ENCODE data around the gene NAA30.

The NAA30 gene

DNA sequence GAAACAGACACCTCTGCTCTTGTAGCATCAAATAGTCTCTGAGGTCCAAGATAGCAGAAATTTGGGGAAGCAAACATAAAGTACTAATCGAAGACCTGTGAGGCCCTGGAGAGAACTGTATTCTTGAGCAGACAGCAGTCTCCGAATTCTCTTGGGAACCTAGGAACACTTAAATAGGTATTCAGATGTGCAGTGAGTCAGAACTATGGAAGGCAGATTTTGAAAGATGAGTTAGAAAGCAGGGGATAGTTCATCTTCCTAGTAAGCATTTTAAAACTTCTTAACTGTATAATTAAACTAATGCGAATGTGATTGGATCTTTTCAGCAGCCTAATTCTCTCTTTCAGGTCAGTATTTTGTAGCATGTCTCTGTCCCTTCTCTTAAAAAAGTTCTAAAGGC lies 30.6 kb downstream of the NAA30 start:
- Histone ChIP-seq H3K27me3 (ENCODE audit: insufficient read depth, poor library complexity, severe bottlenecking) (no peaks in the 10 kb centered on the region), H3K4me3 (replicated peaks; ENCODE audit: insufficient read depth, low read length) (no peak overlapping the region), H3K27ac (replicated peaks) (no peak overlapping the region)
- no peak for DNase-seq (ENCODE audit: low read depth in 1 of 2, low spot score in 1 of 2)
- TF ChIP-seq POLR2AphosphoS5 (IDR thresholded peaks at IDR 0.05; ENCODE audit: low read depth) (no peak), SPI1 (IDR thresholded peaks at IDR 0.05; ENCODE audit: borderline replicate concordance, low read depth) (no peak), GABPA (IDR thresholded peaks at IDR 0.05; ENCODE audit: low read depth) (no peak), REST (IDR thresholded peaks at IDR 0.05; ENCODE audit: insufficient replicate concordance, low read depth) (no peak)
- TF ChIP-seq, protein P1, sequence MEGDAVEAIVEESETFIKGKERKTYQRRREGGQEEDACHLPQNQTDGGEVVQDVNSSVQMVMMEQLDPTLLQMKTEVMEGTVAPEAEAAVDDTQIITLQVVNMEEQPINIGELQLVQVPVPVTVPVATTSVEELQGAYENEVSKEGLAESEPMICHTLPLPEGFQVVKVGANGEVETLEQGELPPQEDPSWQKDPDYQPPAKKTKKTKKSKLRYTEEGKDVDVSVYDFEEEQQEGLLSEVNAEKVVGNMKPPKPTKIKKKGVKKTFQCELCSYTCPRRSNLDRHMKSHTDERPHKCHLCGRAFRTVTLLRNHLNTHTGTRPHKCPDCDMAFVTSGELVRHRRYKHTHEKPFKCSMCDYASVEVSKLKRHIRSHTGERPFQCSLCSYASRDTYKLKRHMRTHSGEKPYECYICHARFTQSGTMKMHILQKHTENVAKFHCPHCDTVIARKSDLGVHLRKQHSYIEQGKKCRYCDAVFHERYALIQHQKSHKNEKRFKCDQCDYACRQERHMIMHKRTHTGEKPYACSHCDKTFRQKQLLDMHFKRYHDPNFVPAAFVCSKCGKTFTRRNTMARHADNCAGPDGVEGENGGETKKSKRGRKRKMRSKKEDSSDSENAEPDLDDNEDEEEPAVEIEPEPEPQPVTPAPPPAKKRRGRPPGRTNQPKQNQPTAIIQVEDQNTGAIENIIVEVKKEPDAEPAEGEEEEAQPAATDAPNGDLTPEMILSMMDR (IDR thresholded peaks at IDR 0.05; ENCODE audit: insufficient read depth, low read length) = no peak

DNA sequence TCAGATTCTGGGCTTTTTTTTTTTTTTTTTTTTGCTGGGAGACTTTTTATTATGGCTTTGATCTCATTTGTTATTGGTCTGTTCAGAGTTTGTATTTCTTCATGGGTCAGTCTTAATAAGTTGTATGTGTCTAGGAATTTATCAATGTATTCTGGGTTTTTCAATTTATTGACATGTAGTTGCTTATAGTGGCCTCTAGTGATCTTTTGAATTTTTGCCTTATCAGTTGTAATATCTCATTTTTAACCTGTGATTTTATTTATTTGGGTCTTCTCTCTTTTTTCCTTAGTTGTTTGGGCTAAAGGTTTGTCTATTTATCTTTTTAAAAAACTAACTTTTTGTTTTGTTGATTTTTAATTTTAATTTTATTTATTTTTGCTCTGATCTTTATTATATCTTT lies 45.5 kb downstream of the NAA30 start:
- Histone ChIP-seq H3K4me3 (replicated peaks; ENCODE audit: insufficient read depth, low read length) (no peak overlapping the region), H3K27me3 (ENCODE audit: insufficient read depth, poor library complexity, severe bottlenecking) (no peaks in the 10 kb centered on the region), H3K27ac (replicated peaks) (no peak overlapping the region)
- TF ChIP-seq GABPA (IDR thresholded peaks at IDR 0.05; ENCODE audit: low read depth) = no peak
- no peak for TF ChIP-seq REST (IDR thresholded peaks at IDR 0.05; ENCODE audit: insufficient replicate concordance, low read depth)
- DNase-seq (ENCODE audit: low read depth in 1 of 2, low spot score in 1 of 2) = no peak

- Histone ChIP-seq H3K4me3 (replicated peaks; ENCODE audit: insufficient read depth, low read length) (no peak overlapping the region), H3K27me3 (ENCODE audit: insufficient read depth, poor library complexity, severe bottlenecking) (no peaks in the 10 kb centered on the region), H3K27ac (replicated peaks) (no peak overlapping the region)
- TF ChIP-seq POLR2AphosphoS5 (IDR thresholded peaks at IDR 0.05; ENCODE audit: low read depth) (no peak), GABPA (IDR thresholded peaks at IDR 0.05; ENCODE audit: low read depth) (no peak), REST (IDR thresholded peaks at IDR 0.05; ENCODE audit: insufficient replicate concordance, low read depth) (no peak), SPI1 (IDR thresholded peaks at IDR 0.05; ENCODE audit: borderline replicate concordance, low read depth) (no peak)
- TF ChIP-seq, protein P1 (IDR thresholded peaks at IDR 0.05; ENCODE audit: insufficient read depth, low read length) = no peak
- no peak for DNase-seq (ENCODE audit: low read depth in 1 of 2, low spot score in 1 of 2)
Observed at GRCh38 chr14:57461777-57462320, 71.5 kb downstream of the NAA30 start.
